ENCODE measurements around the gene AGXT2. TPM values are rescaled to one million over a fixed set of nuclear protein-coding genes. Genes with fewer than 3 reads are reported as not detected.

AGXT2 gene
- total RNA-seq, 4 donors from 2014 or later: not detected

- ATAC-seq (ENCODE audit: low FRiP score) (no peak), DNase-seq (ENCODE audit: low spot score) (no peak)
- TF ChIP-seq CTCF (IDR thresholded peaks at IDR 0.05): no peak
Measured at GRCh38 chr5:34998058-34998789, 49.5 kb downstream of the AGXT2 start.

DNA sequence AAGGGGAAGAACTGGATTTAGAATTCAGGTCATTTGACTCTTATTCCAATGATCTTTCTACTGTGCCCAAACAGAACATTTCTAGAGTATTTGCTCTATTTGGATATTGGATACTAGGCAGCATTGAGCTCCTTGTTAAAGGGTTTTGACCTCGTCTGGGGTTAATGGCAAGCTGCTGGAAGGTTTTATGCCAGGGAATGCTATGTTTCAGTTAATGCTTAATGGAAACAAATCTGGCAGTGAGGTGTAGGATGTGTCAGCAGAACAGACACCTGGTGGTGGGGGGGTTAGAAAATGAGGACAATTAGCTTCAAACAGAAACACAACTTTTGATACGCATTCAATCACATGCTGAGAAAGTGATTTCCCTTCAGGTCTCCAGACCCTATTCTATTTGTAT, 51.5 kb downstream of the AGXT2 start:
- TF ChIP-seq CTCF (IDR thresholded peaks at IDR 0.05): no peak
- DNase-seq (ENCODE audit: low spot score) (no peak), ATAC-seq (ENCODE audit: low FRiP score) (no peak)

GRCh38 chr5:34993951-34994350, 53.8 kb downstream of the AGXT2 start:
- ATAC-seq (ENCODE audit: low FRiP score) (no peak), DNase-seq (ENCODE audit: low spot score) (no peak)
- no peak for TF ChIP-seq CTCF (IDR thresholded peaks at IDR 0.05)

DNA sequence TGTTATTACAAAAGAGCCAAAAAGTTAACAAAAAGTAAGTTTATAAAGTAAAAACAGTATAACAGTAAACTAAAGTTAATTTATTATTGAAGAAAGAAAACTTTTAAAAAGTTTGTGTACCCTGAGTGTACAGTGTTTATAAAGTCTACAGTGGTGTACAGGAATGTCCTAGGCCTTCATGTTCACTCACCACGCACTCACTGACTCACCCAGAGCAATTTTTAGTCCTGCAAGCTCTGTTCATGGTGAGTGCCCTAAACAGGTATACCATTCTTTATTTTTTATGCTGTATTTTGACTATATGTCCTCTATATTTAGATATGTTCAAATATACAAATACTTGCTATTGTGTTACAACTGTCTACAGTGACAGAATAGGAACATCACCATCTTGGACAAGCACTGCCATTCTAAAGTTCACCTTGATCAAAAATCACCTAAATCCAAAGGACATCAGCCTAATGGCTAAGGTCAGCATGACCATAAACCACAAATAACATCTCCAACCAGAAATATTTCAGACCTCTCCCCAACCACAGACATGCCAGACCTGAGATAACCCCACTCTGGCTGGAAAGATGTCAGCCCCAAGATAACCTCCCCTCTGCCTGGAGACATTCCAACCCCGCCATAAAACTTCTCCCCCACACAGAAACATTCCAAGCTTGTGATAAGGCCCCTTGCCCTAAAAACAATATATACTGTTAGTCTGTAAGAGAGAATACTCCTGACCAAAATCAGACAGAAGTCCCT, 56.1 kb downstream of the AGXT2 start:
- DNase-seq (ENCODE audit: low spot score) (no peak), ATAC-seq (ENCODE audit: low FRiP score) (no peak)
- no peak for TF ChIP-seq CTCF (IDR thresholded peaks at IDR 0.05)

- no peak for ATAC-seq (ENCODE audit: low FRiP score)
- TF ChIP-seq CTCF (IDR thresholded peaks at IDR 0.05): no peak
- no peak for DNase-seq (ENCODE audit: low spot score)
Measured at GRCh38 chr5:34986965-34987364, 60.8 kb downstream of the AGXT2 start.

- no peak for DNase-seq (ENCODE audit: low spot score)
- no peak for TF ChIP-seq CTCF (IDR thresholded peaks at IDR 0.05)
- ATAC-seq (ENCODE audit: low FRiP score): no peak
Measured at GRCh38 chr5:34982823-34983222, 64.9 kb downstream of the AGXT2 start.

GRCh38 chr5:34978681-34979080, 69.1 kb downstream of the AGXT2 start:
- DNase-seq (ENCODE audit: low spot score) (no peak), ATAC-seq (ENCODE audit: low FRiP score) (no peak)
- TF ChIP-seq CTCF (IDR thresholded peaks at IDR 0.05): no peak

All from omental fat pad (tissue), 4 donors.